ENCODE measurements around the gene ERC1. TPM values are rescaled to one million over a fixed set of nuclear protein-coding genes. Genes with fewer than 3 reads are reported as not detected.

The ERC1 gene
- total RNA-seq, 4 donors from 2014 or later, result 28.9 to 106 (median 43.6) TPM

DNA sequence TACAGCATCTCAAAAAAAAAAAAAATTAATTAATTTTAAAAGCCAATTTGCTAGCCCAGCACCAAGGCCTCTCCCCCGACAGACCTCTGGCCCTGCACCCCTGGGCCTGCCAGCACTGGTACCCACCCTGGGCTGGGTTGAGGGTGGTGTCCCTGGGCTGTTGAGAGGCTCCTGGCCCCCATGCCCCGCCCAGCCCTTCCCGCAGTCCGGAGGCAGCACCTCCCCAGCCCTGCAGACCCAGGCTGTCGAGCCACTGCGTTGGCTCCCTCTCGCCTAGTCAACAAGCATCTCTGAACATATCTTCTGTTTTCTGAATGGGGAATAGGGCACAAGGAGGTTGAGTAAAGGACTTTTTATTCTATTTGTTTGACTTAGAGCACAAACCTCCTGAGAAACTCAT is 516.3 kb downstream of the ERC1 start:
- no peak for DNase-seq
- intact Hi-C loops (cut with DNase I; ENCODE audit: low total_unique reads), result no loop called here
- Histone ChIP-seq H3K36me3 (no peaks in the 10 kb centered on the region), H3K27me3 (no peaks in the 10 kb centered on the region), H3K4me3 (no peak overlapping the region), H3K9me3 (no peaks in the 10 kb centered on the region), H3K4me1 (peaks cover 0 to 4% of the 10 kb centered on the region in 2 donors), H3K27ac (no peak overlapping the region)
- TF ChIP-seq POLR2A (IDR thresholded peaks at IDR 0.05), result no peak
- TF ChIP-seq, protein P1, sequence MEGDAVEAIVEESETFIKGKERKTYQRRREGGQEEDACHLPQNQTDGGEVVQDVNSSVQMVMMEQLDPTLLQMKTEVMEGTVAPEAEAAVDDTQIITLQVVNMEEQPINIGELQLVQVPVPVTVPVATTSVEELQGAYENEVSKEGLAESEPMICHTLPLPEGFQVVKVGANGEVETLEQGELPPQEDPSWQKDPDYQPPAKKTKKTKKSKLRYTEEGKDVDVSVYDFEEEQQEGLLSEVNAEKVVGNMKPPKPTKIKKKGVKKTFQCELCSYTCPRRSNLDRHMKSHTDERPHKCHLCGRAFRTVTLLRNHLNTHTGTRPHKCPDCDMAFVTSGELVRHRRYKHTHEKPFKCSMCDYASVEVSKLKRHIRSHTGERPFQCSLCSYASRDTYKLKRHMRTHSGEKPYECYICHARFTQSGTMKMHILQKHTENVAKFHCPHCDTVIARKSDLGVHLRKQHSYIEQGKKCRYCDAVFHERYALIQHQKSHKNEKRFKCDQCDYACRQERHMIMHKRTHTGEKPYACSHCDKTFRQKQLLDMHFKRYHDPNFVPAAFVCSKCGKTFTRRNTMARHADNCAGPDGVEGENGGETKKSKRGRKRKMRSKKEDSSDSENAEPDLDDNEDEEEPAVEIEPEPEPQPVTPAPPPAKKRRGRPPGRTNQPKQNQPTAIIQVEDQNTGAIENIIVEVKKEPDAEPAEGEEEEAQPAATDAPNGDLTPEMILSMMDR (IDR thresholded peaks at IDR 0.05), result no peak

DNA sequence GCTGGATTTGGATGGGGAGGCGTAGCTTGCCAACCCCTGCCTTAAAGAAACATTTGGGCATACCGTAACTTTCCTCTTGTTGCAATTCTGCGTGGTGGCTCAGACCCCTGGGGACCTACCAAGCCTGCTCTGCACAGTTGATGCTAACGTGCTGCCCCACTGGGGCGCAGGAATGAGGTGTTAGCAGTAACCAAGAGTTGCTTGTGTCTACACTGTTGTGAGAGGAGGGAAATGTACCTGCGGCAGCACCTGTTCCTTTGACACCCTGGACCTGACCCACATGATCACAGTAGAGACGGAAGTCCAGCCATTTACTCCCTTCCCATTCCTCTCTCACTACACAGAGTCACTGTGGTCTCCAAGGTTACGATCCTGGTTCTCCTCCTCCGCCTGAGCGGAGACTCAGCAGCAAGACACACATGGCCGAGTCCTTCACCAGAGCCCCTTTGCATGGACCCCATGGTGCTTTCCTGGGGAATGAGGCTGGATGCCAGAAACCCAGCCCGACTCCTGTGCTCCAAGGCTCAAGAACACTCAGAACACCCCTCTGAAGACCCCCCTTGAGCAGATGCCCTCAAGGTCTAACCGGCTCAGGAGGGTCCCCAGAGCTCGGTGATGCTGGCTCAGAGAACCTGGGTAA is 518.5 kb downstream of the ERC1 start:
- Histone ChIP-seq H3K27ac (no peak overlapping the region), H3K4me3 (no peak overlapping the region), H3K36me3 (no peaks in the 10 kb centered on the region), H3K27me3 (no peaks in the 10 kb centered on the region), H3K4me1 (no peaks in the 10 kb centered on the region), H3K9me3 (no peaks in the 10 kb centered on the region)
- no peak for TF ChIP-seq POLR2A (IDR thresholded peaks at IDR 0.05)
- TF ChIP-seq, protein P1 (IDR thresholded peaks at IDR 0.05), result no peak
- DNase-seq, result no peak
- intact Hi-C loops (cut with DNase I; ENCODE audit: low total_unique reads), result no loop called here

- H3K36me3 ChIP-seq, result no peaks in the 10 kb centered on the region
- H3K4me3 ChIP-seq, result no peak overlapping the region
- no peak overlapping the region for H3K27ac ChIP-seq
- no peaks in the 10 kb centered on the region for H3K4me1 ChIP-seq
- no peaks in the 10 kb centered on the region for H3K9me3 ChIP-seq
- TF ChIP-seq, protein P1 (IDR thresholded peaks at IDR 0.05), result no peak
- TF ChIP-seq POLR2A (IDR thresholded peaks at IDR 0.05), result no peak
- no peaks in the 10 kb centered on the region for H3K27me3 ChIP-seq
- intact Hi-C loops (cut with DNase I; ENCODE audit: low total_unique reads), result no loop called here
- no peak for DNase-seq
Measured at GRCh38 chr12:1510056-1510812, 519.2 kb downstream of the ERC1 start.

DNA sequence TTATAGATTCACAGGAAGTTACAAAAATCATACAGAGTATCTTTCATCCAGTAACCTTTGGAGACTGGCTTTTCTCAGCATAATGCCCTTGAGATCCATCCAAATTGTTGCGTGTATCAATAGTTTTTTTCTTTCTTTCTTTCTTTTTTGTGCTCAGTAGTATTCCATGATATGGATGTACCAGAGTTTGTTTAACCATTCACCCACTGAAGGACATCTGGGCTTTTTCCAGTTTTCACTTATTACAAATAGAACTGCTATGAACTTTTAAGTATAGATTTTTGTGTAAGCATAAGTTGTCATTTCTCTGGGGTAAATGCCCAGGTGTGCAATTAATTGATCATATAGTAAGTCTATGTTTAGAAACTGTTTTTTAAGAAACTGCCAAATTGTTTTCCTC is 524.0 kb downstream of the ERC1 start:
- H3K4me1 ChIP-seq, result peaks cover 0 to 6% of the 10 kb centered on the region in 2 donors
- no peak overlapping the region for H3K4me3 ChIP-seq
- DNase-seq, result no peak
- no peak overlapping the region for H3K27ac ChIP-seq
- no peaks in the 10 kb centered on the region for H3K36me3 ChIP-seq
- no peaks in the 10 kb centered on the region for H3K27me3 ChIP-seq
- TF ChIP-seq, protein P1 (IDR thresholded peaks at IDR 0.05), result no peak
- TF ChIP-seq POLR2A (IDR thresholded peaks at IDR 0.05), result no peak
- peaks cover 0 to 4% of the 10 kb centered on the region in 2 donors for H3K9me3 ChIP-seq
- intact Hi-C loops (cut with DNase I; ENCODE audit: low total_unique reads), result no loop called here

DNA sequence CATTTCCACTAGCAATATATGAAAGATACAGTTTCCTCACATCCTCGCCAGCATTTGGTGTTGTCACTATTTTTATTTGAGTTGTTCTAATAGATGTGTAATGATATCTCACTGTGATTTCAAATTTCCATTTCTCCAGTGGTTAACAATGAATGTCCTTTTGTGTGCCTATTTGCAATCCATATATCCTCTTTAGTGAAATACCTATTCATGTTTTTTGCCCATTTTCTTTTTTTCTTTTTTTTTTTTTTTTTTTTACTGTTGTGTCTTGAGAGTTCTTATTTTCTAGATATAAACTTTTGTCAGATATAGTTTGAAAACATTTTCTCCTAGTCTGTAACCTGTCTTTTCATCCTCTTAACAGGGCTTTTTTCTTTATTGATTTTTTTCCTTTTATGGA is 524.4 kb downstream of the ERC1 start:
- TF ChIP-seq, protein P1 (IDR thresholded peaks at IDR 0.05), result no peak
- no peak for TF ChIP-seq POLR2A (IDR thresholded peaks at IDR 0.05)
- Histone ChIP-seq H3K9me3 (peaks cover 0 to 4% of the 10 kb centered on the region in 2 donors), H3K27ac (no peak overlapping the region), H3K27me3 (no peaks in the 10 kb centered on the region), H3K4me3 (no peak overlapping the region), H3K4me1 (peaks cover 0 to 6% of the 10 kb centered on the region in 2 donors), H3K36me3 (no peaks in the 10 kb centered on the region)
- intact Hi-C loops (cut with DNase I; ENCODE audit: low total_unique reads), result no loop called here
- no peak for DNase-seq

All from uterus (tissue), 4 donors.